Measurements from ENCODE around the gene CCL8. TPM values are rescaled to one million over a fixed set of nuclear protein-coding genes. Genes with fewer than 3 reads are reported as not detected.
A peak's percentile ranks its signal among the peaks of the same experiment; 100 is the strongest.

The CCL8 gene
- total RNA-seq, 4 donors from 2014 or later = 0.26 TPM; not detected in 3

GRCh38 chr17:34357398-34357797, 38.2 kb downstream of the CCL8 start:
- H3K4me1 ChIP-seq = peaks cover 0 to 10% (median 3%) of the 10 kb centered on the region in 3 donors
- H3K4me3 ChIP-seq = no peak overlapping the region
- H3K36me3 ChIP-seq = no peaks in the 10 kb centered on the region
- TF ChIP-seq CTCF (IDR thresholded peaks at IDR 0.05) (no peak), POLR2A (IDR thresholded peaks at IDR 0.05) (no peak)
- peaks cover 0 to 8% (median 0%) of the 10 kb centered on the region in 4 donors for H3K27me3 ChIP-seq
- DNase-seq = no peak
- intact Hi-C loops (cut with DNase I) = no loop called here
- no peaks in the 10 kb centered on the region for H3K9me3 ChIP-seq
- no peak overlapping the region for H3K27ac ChIP-seq
- 59 to 66% methylated on average over 2 of the region's 2 CpGs for WGBS, 2 donors

GRCh38 chr17:34358631-34359030, 39.4 kb downstream of the CCL8 start:
- no peaks in the 10 kb centered on the region for H3K36me3 ChIP-seq
- peaks cover 0 to 19% (median 0%) of the 10 kb centered on the region in 4 donors for H3K27me3 ChIP-seq
- no peak for TF ChIP-seq POLR2A (IDR thresholded peaks at IDR 0.05)
- no peak for TF ChIP-seq CTCF (IDR thresholded peaks at IDR 0.05)
- H3K9me3 ChIP-seq = no peaks in the 10 kb centered on the region
- WGBS, 2 donors = 83% methylated on average over 3 of the region's 3 CpGs; no CpG with 5 or more reads in 1 of the 2 donors
- no peak overlapping the region for H3K4me3 ChIP-seq
- intact Hi-C loops (cut with DNase I) = no loop called here
- H3K27ac ChIP-seq = no peak overlapping the region
- no peak for DNase-seq
- H3K4me1 ChIP-seq = peaks cover 0 to 10% (median 3%) of the 10 kb centered on the region in 3 donors

- H3K9me3 ChIP-seq = no peaks in the 10 kb centered on the region
- H3K27ac ChIP-seq = no peak overlapping the region
- H3K27me3 ChIP-seq = peaks cover 0 to 40% (median 0%) of the 10 kb centered on the region in 4 donors
- intact Hi-C loops (cut with DNase I) = loop anchor here (2.0 kb wide), 1 partner anchor 160 kb away; no protein-coding TSS in a partner anchor
- H3K4me1 ChIP-seq = peaks cover 0 to 3% (median 0%) of the 10 kb centered on the region in 3 donors
- H3K4me3 ChIP-seq = no peak overlapping the region
- no peak for DNase-seq
- no peaks in the 10 kb centered on the region for H3K36me3 ChIP-seq
- 72 to 78% methylated on average over 8 to 9 of the region's 11 CpGs for WGBS, 2 donors
- TF ChIP-seq POLR2A (IDR thresholded peaks at IDR 0.05) (no peak), CTCF (IDR thresholded peaks at IDR 0.05) (no peak)
Observed at GRCh38 chr17:34360601-34361270, 41.5 kb downstream of the CCL8 start.

- Histone ChIP-seq H3K27ac (no peak overlapping the region), H3K27me3 (peaks cover 0 to 46% (median 0%) of the 10 kb centered on the region in 4 donors), H3K9me3 (no peaks in the 10 kb centered on the region), H3K4me3 (no peak overlapping the region), H3K4me1 (peaks cover 0 to 3% (median 0%) of the 10 kb centered on the region in 3 donors), H3K36me3 (no peaks in the 10 kb centered on the region)
- intact Hi-C loops (cut with DNase I) = loop anchor here (2.0 kb wide), 1 partner anchor 161 kb away; no protein-coding TSS in a partner anchor
- DNase-seq = peak; percentile 39
- 18 to 23% methylated on average over 8 of the region's 8 CpGs for WGBS, 2 donors
- TF ChIP-seq POLR2A (IDR thresholded peaks at IDR 0.05) (no peak), CTCF (IDR thresholded peaks at IDR 0.05) (peak; percentile 91 to 100 (median 99))
Observed at GRCh38 chr17:34361478-34362061, 42.3 kb downstream of the CCL8 start.

GRCh38 chr17:34363183-34363661, 44.0 kb downstream of the CCL8 start, which contains the start of gene CCL1:
CCL1 (minus strand) TSS chr17:34363233; CDS start chr17:34363161, 72 bp downstream.
- Histone ChIP-seq H3K27ac (no peak within 1 kb of the TSS), H3K27me3 (peaks cover 0 to 56% (median 0%) of the 10 kb centered on the region in 4 donors), H3K36me3 (no peaks in the 10 kb centered on the region), H3K4me3 (no peak within 1 kb of the TSS), H3K9me3 (no peaks in the 10 kb centered on the region), H3K4me1 (peaks cover 0 to 3% (median 0%) of the 10 kb centered on the region in 3 donors)
- TF ChIP-seq CTCF (IDR thresholded peaks at IDR 0.05) = no peak
- no peak for TF ChIP-seq POLR2A (IDR thresholded peaks at IDR 0.05)
- no peak for DNase-seq
- intact Hi-C loops (cut with DNase I) = no loop called here
- WGBS, 2 donors = 29 to 46% methylated on average over 3 to 4 of the region's 5 CpGs
